ENCODE data around the gene DVL2. TPM values are rescaled to one million over a fixed set of nuclear protein-coding genes. Genes with fewer than 3 reads are reported as not detected.

Gene DVL2
- total and polyA plus RNA-seq, 2 of the 13 experiments (the other 11 are each of a cell fraction or from before 2014, with no cell fraction given), result 5.7 to 38.2 TPM

DNA sequence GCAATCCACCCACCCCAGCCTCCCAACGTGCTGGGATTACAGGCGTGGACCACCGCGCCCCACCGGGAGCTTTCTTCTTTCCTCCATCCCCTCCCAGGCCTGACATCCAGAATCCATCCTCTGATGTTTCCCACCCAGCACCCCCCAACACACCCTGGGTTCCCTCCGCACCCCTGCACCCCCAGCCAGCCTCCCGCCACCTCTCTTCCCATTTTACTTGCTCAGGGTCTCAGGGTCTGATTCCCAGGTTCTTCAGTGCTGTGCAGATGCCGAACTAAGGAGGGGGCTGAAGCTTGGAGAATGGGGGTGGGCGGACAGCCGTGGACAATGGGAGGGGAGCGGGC is 55.4 kb downstream of the DVL2 start (continued):
- TF ChIP-seq TP53 (CRISPR knock-in tag; conservative IDR thresholded peaks at IDR 0.05) (no peak), XBP1 (CRISPR knock-in tag; IDR thresholded peaks at IDR 0.05) (0 out of 2 replicates have a peak, but pooled peaks have one; percentile 25), GLI4 (CRISPR knock-in tag; IDR thresholded peaks at IDR 0.05; ENCODE audit: borderline replicate concordance) (no peak), ZFYVE20 (CRISPR knock-in tag; IDR thresholded peaks at IDR 0.05; ENCODE audit: borderline replicate concordance, low read depth) (no peak), KLF16 (CRISPR knock-in tag; IDR thresholded peaks at IDR 0.05) (no peak), KDM1A (CRISPR knock-in tag; IDR thresholded peaks at IDR 0.05) (no peak), HOXA7 (CRISPR knock-in tag; IDR thresholded peaks at IDR 0.05) (no peak), SALL2 (CRISPR knock-in tag; IDR thresholded peaks at IDR 0.05) (peak; percentile 2; the same call in 1 of the 2 replicates), ZNF652 (CRISPR knock-in tag; IDR thresholded peaks at IDR 0.05; ENCODE audit: borderline replicate concordance, low read depth) (0 out of 2 replicates have a peak, but pooled peaks have one; percentile 2), MTF2 (CRISPR knock-in tag; IDR thresholded peaks at IDR 0.05; ENCODE audit: borderline replicate concordance) (no peak), ZNF562 (CRISPR knock-in tag; IDR thresholded peaks at IDR 0.05; ENCODE audit: borderline replicate concordance) (no peak)
- TF ChIP-seq, protein P1, sequence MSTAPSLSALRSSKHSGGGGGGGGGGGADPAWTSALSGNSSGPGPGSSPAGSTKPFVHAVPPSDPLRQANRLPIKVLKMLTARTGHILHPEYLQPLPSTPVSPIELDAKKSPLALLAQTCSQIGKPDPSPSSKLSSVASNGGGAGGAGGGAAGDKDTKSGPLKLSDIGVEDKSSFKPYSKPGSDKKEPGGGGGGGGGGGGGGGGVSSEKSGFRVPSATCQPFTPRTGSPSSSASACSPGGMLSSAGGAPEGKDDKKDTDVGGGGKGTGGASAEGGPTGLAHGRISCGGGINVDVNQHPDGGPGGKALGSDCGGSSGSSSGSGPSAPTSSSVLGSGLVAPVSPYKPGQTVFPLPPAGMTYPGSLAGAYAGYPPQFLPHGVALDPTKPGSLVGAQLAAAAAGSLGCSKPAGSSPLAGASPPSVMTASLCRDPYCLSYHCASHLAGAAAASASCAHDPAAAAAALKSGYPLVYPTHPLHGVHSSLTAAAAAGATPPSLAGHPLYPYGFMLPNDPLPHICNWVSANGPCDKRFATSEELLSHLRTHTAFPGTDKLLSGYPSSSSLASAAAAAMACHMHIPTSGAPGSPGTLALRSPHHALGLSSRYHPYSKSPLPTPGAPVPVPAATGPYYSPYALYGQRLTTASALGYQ (CRISPR knock-in tag; IDR thresholded peaks at IDR 0.05), result no peak
- TF ChIP-seq, protein P2, sequence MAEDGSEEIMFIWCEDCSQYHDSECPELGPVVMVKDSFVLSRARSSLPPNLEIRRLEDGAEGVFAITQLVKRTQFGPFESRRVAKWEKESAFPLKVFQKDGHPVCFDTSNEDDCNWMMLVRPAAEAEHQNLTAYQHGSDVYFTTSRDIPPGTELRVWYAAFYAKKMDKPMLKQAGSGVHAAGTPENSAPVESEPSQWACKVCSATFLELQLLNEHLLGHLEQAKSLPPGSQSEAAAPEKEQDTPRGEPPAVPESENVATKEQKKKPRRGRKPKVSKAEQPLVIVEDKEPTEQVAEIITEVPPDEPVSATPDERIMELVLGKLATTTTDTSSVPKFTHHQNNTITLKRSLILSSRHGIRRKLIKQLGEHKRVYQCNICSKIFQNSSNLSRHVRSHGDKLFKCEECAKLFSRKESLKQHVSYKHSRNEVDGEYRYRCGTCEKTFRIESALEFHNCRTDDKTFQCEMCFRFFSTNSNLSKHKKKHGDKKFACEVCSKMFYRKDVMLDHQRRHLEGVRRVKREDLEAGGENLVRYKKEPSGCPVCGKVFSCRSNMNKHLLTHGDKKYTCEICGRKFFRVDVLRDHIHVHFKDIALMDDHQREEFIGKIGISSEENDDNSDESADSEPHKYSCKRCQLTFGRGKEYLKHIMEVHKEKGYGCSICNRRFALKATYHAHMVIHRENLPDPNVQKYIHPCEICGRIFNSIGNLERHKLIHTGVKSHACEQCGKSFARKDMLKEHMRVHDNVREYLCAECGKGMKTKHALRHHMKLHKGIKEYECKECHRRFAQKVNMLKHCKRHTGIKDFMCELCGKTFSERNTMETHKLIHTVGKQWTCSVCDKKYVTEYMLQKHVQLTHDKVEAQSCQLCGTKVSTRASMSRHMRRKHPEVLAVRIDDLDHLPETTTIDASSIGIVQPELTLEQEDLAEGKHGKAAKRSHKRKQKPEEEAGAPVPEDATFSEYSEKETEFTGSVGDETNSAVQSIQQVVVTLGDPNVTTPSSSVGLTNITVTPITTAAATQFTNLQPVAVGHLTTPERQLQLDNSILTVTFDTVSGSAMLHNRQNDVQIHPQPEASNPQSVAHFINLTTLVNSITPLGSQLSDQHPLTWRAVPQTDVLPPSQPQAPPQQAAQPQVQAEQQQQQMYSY (CRISPR knock-in tag; IDR thresholded peaks at IDR 0.05), result 0 out of 2 replicates have a peak, but pooled peaks have one; percentile 9
- TF ChIP-seq, protein P3, sequence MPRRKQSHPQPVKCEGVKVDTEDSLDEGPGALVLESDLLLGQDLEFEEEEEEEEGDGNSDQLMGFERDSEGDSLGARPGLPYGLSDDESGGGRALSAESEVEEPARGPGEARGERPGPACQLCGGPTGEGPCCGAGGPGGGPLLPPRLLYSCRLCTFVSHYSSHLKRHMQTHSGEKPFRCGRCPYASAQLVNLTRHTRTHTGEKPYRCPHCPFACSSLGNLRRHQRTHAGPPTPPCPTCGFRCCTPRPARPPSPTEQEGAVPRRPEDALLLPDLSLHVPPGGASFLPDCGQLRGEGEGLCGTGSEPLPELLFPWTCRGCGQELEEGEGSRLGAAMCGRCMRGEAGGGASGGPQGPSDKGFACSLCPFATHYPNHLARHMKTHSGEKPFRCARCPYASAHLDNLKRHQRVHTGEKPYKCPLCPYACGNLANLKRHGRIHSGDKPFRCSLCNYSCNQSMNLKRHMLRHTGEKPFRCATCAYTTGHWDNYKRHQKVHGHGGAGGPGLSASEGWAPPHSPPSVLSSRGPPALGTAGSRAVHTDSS (CRISPR knock-in tag; conservative IDR thresholded peaks at IDR 0.05), result no peak
- TF ChIP-seq, protein P4, sequence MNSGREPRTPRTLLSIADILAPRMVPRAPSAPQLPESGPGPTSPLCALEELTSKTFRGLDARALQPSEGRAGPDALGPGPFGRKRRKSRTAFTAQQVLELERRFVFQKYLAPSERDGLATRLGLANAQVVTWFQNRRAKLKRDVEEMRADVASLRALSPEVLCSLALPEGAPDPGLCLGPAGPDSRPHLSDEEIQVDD (CRISPR knock-in tag; IDR thresholded peaks at IDR 0.05; ENCODE audit: borderline replicate concordance), result peak; percentile 35; the same call in 1 of the 2 replicates
- TF ChIP-seq, protein P5, sequence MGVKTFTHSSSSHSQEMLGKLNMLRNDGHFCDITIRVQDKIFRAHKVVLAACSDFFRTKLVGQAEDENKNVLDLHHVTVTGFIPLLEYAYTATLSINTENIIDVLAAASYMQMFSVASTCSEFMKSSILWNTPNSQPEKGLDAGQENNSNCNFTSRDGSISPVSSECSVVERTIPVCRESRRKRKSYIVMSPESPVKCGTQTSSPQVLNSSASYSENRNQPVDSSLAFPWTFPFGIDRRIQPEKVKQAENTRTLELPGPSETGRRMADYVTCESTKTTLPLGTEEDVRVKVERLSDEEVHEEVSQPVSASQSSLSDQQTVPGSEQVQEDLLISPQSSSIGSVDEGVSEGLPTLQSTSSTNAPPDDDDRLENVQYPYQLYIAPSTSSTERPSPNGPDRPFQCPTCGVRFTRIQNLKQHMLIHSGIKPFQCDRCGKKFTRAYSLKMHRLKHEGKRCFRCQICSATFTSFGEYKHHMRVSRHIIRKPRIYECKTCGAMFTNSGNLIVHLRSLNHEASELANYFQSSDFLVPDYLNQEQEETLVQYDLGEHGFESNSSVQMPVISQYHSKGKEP (CRISPR knock-in tag; IDR thresholded peaks at IDR 0.05), result no peak
- TF ChIP-seq, protein P6, sequence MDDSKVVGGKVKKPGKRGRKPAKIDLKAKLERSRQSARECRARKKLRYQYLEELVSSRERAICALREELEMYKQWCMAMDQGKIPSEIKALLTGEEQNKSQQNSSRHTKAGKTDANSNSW (CRISPR knock-in tag; IDR thresholded peaks at IDR 0.05; ENCODE audit: borderline replicate concordance), result no peak

Data from HepG2 (cell line).